Bone marrow (tissue), 2 donors: ENCODE results near the gene SUGT1.

ENCODE experiments used
- DNase-seq, 2 donors: peaks; one replicate each; lab custom pipeline; 2025; lab: John Stamatoyannopoulos, UW

The SUGT1 gene

GRCh38 chr13:52737965-52738364 lies 85.3 kb downstream of the SUGT1 start:
- no peak for DNase-seq

- DNase-seq = peak in 1 of 2 donors; percentile 2
These were observed 86.3 kb downstream of the SUGT1 start for GRCh38 chr13:52738719-52739467.

GRCh38 chr13:52739468-52740071 lies 86.9 kb downstream of the SUGT1 start, which contains the start of gene CNMD:
Gene CNMD, minus strand, starts transcription at chr13:52739820. Its CDS starts 119 bp downstream, at chr13:52739701.
- no peak for DNase-seq

GRCh38 chr13:52743569-52743968 lies 90.9 kb downstream of the SUGT1 start:
- DNase-seq = no peak

GRCh38 chr13:52743988-52744387 lies 91.4 kb downstream of the SUGT1 start:
- DNase-seq = no peak

- DNase-seq = no peak
These were observed 92.3 kb downstream of the SUGT1 start for GRCh38 chr13:52744842-52745375.

GRCh38 chr13:52746141-52746540 lies 93.5 kb downstream of the SUGT1 start:
- no peak for DNase-seq

GRCh38 chr13:52749419-52749818 lies 96.8 kb downstream of the SUGT1 start:
- DNase-seq = no peak
